IPS DF 4.7 (cell line): ENCODE results near the gene ACBD6.
"Not testable (repeated sequence)": the region's sequence is repeated elsewhere in the genome, so short reads cannot be mapped to it uniquely, and the experiment has no call there.

Source experiments
- DNase-seq: peaks from one replicate; pipeline ENCODE4 v3.0.0-alpha.2; 2013; ENCODE audit warnings: low spot score; ENCODE audit errors: extremely low read depth

The ACBD6 gene, protein sequence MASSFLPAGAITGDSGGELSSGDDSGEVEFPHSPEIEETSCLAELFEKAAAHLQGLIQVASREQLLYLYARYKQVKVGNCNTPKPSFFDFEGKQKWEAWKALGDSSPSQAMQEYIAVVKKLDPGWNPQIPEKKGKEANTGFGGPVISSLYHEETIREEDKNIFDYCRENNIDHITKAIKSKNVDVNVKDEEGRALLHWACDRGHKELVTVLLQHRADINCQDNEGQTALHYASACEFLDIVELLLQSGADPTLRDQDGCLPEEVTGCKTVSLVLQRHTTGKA

DNA sequence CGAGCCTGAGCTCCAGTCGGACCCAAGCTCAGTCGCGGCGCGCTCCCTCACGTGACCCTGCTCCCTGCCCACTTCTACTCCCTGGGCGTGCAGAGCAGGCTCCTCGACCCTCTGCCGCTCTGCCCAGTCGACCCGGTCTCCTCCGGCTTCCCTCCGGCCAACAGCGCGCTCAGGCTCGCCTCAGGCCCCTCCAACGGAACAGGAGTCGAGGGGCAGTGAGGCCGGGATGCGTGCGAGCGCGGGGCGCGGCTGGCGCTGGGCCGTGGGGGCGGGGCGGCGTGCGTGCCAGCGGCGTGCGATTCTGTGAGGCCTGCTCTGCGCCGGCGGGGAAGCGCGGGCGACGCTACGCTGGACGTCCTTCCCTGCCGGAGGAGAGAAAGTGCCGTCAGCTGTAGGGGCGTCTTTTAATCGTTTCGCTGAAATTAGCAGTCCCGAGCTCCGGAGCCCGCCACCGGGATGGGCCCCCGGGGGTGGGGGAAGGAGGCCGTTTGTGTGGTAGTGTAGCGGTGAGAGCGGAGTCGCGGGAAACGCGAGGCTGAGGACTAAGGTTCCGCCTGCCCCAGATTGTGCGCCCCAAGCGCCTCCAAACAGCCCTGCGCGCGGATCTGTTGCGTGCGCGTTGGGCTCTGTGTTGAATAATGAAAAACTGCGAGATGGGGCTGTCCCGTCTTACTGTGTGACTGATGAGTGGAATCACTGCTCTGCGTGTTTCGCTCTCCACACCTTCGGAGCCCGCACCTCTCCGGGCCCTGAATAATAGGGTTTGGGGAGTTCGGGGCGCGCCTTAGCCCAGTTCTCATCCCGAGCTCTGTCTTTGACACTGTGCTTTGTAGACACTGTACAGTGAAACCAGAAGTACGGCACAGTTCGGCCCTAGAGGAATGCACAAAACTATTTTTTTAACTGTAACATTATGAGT lies at the start of gene ACBD6:
ACBD6 (minus strand) TSS at position 217 of the 919 bp plus-strand sequence. CDS start 311 bp downstream, outside the sequence.
- no peak for DNase-seq

DNA sequence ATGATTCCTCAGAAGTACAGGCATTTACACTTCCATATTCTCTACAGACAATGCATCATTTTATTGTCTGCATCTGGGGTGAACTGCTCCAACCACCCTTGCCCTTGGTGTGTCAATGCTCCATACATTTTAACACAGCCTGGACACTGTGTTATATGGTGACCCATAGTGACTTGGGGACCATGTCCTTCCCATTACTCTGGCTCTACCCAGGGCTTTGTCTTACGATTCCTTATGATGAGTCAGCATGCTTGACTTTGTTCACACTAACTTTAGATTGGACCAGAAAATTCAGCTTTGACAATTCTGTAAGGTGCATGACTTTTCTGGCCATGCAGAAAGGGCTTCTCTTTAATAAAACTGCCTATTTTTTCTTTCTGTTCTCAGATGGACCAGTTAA lies 49.6 kb upstream of the ACBD6 start:
- no peak for DNase-seq

DNA sequence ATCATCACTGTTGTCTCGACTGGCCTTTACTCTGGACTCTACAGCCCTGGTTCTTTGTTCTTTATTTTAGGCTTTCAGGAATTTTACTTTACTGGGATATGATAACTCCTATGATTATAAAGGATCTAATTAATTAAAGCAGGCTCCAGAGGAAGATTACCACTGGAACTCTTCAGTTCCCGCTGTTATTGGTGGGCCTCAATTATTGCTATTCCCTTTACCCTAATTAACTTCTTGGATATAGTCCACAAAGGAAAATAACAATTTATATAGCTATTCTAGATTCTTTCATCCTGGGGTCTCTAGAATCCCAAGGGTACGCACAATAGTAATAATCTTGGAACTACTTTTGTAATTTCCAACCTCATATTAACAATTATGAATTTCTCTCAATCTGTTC lies 47.9 kb upstream of the ACBD6 start:
- DNase-seq: no peak

GRCh38 chr1:180549770-180550169 lies 47.4 kb upstream of the ACBD6 start:
- not testable (repeated sequence) for DNase-seq

GRCh38 chr1:180548686-180549317 lies 46.4 kb upstream of the ACBD6 start:
- no peak for DNase-seq

DNA sequence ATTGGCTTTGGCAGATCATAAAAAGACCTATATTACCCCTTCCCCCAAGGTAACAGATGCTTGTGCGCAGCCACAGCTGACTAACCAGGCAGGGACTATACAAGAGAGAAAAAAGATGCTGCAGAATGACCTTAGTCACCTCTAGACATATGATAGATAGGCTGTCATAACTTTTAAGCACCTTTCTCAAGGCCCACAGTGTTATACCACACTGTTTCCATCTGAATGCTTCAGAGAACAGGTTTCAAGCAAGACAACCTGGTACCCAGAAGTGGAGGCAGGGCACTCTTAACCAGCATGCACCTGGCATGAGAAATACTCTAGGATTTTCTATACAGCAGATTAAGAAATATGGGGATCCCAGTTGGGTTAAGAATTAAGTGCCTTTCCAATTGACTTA lies 43.6 kb upstream of the ACBD6 start:
- DNase-seq: no peak

DNA sequence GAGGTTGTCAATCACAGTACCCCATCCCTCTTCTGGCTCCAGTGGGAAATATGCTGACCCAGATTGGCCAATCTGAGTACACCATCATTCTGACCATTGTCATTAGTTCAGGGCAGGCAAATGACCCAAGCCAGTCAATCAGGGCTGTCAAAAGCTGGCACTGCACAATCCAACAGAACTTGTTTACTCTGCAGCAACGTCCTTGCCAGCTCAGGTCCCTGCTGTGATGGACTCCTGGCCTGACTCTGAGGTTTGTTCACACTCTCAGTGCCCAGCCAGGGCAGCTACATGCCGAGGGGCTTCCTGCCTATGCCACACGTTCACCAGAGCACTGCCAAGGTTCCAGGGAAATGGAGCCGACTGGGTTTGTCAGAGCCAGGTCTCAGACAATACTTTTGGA lies 41.7 kb upstream of the ACBD6 start:
- no peak for DNase-seq

- no peak for DNase-seq
Measured at GRCh38 chr1:180542838-180543145, 40.4 kb upstream of the ACBD6 start.

DNA sequence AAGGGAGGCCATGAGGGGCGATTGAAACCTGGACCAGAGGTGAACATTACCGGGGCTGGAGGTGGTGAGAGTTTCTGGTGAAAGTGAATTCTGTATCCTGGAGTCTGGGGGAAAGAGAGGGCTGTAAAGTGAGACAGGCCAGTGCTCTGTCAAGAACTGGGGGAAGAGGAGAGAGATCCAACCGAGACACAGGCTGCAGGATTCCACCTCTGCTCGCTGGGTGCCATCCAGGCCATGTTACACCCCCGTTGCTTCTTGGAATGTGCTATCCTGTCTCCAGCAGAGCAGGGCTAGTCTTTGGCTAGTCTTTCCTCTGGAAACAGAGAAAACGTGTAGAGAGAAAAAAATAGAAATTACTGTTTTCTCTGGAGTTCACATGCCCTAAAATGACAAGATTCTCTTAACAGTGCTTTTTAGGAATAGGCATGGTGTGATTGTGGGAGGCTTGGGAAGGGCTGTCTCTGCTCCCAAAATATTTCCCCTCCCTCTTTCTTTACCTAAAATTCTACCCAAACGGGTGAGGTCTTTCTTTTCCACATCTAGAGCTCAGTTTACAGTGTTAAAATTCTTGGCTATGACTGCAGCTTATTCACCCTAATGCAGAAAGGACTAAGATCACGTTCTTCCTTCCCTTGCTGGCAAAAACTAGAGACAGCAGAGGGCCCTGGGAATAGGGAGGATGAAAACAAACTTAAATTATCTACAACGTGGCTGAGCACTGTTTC lies 39.9 kb upstream of the ACBD6 start:
- DNase-seq: no peak

DNA sequence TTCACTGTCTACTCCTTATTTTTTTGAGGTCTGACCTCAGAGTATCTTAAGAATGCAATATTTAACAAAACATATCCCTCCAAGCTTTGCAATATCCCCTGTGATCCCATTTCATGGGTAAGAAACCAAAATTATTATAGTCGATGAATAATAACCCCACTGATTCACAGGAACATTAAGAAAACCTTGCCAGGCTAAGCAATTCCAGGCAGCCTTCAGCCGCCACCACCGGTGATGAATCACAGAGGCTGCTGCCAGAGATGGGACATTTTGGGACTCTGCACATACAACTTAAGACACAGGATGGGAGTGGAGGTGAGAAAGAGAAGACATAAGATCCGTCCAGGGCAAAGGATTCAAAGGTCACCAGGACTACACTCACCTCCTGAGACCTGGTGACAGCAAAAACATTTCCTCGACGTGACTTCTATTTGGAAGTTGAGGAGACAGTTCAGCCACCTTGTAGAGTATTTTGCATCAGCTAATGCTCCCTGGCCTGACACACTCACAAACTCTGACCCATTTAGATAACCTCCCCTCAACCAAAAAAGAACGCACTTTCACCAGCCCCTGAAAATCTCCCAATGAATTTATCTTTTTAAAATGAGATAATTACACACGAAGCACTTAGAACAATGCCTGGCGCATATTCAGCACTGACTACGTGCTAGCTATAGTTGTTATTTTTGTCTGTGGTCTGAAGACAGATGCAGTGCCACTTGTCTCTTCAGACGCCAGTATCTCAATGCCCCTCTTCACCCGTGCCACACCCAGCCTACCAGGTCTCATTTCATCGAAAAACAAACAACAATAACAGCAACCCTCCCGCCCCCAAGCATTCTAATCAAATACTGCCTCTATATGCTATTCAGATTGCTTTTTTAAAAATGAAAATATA lies 38.6 kb upstream of the ACBD6 start:
- no peak for DNase-seq

DNA sequence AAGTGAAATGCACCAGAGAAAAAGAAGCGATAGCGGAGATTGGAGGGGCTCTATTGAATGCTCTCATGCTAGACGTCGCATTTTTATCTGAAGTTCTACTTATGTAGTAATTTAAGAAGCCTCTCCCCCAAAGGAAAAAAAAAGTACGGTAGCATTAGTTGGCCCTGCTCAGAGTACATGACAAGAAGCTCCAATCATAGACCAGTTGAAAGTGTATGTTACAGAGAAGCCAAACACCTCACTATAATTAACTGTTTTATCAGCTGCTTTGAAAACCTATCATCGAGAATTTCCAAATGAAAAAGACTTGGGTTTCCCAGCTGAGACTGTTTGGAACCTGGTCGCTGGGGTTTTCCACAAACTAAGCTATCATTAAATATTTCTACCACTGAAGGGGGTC lies 36.8 kb upstream of the ACBD6 start:
- DNase-seq: no peak

GRCh38 chr1:180536821-180537372 lies 34.5 kb upstream of the ACBD6 start:
- no peak for DNase-seq

- DNase-seq: no peak
Measured at GRCh38 chr1:180535418-180535999, 33.1 kb upstream of the ACBD6 start.

DNA sequence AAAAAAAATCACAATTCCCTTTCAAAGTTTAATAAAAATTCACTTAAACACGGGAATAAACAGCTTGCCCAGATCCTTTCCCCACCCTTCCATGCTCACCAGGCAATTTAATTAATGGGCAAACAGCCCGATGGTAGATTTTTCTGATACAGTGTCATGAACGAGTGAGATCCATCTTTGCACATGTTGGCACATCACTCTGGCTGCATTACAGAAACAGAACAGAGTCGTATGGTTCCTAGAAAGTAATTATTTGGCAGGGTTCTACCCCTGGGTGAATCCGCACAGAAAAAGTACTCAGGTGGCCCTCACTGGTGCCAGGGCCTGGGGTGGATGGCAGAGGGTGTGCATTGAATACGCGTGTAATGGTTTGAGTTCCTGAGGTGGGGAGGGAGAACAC lies 31.8 kb upstream of the ACBD6 start:
- no peak for DNase-seq

GRCh38 chr1:180533266-180533987 lies 31.1 kb upstream of the ACBD6 start:
- no peak for DNase-seq

DNA sequence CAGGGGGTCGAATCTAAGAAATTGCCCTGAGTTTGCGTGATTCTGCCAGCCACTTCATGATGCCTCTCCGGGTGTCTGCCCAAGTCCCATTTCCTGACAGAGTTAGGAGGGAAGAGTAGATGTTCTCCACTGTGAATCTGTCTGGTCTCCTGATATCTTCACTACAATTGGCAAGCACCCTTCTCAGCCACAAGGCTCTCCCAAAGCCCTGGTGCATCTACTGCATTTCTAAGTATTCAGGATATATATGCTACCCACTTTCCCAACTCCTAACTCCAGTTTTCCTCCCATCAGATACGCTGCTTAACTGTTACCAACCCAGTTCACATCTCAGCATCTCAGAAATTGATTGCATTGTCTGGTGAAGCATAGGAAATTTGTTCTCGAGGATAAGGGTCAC lies 30.5 kb upstream of the ACBD6 start:
- no peak for DNase-seq

- DNase-seq: no peak
Measured at GRCh38 chr1:180530501-180530900, 28.1 kb upstream of the ACBD6 start.

DNA sequence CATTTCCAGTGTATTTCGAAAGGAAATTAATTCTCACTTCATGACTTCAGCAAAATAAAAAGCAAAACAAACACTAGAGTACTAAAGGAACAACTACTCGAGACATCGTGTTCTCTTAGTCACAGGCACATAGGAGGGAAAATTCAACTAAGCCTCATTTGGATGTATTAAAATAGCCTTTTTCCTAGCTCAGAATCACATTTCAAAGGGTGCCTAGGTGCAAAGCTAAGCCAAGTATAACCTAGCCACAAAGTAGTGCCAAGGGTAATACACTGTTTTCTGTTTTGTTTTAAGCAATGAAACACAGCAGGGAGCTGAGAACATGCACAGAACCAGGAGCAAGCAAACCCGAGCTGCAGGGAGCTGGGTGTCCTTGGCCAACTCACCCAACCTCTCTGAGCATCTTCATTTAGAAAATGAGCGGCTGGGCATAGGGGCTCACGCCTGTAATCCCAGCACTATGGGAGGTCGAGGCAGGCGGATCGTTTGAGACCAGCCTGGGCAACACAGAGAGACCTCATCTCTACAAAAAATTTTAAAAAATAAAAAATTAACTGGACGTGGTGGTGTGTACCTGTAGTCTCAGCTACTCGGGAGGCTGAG lies 26.6 kb upstream of the ACBD6 start:
- no peak for DNase-seq

DNA sequence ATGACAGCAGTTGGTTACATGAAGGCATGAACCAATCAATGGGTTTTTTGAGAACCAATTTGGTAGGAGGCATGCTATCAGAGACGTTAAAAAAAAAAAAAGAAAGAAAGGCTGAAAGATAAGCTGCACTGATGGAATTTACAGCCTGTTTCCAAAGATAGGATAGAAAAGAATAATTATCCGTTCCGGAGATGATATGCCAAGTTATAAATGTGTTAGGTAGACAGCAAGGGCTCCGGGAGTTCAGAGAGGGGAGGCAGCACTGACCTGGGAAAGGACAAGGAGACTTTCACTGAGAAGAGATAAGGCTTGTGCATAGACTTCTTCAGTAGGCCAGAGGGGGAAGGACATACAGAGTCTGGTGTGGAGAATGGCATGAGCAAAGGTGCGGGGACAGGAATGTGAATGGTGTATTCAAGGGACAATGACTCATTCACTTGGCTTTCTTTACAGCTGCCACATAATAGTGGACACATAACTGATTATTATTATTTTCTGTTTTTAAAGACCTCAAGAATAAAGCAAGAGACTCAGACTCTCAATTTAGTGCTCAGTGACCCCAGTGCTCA lies 24.8 kb upstream of the ACBD6 start:
- DNase-seq: no peak
